HepG2 (cell line): ENCODE data around the gene PRPSAP1. TPM values are rescaled to one million over a fixed set of nuclear protein-coding genes. Genes with fewer than 3 reads are reported as not detected.
A peak's percentile ranks its signal among the peaks of the same experiment; 100 is the strongest.

Experiments used
- CBFB ChIP-seq: sonication (generic); formaldehyde crosslinking; IDR thresholded peaks from 2 replicates; pipeline ENCODE4 v1.4.0; 2020; ENCODE audit warnings: missing genetic modification reagents
- ELF4 ChIP-seq: sonication (generic); formaldehyde crosslinking; IDR thresholded peaks from 2 replicates; pipeline ENCODE4 v1.5.0; 2020; ENCODE audit warnings: missing genetic modification reagents, mild to moderate bottlenecking, moderate library complexity, borderline replicate concordance
- HINFP ChIP-seq: sonication (generic); formaldehyde crosslinking; IDR thresholded peaks from 2 replicates; pipeline ENCODE4 v1.4.0; 2020; ENCODE audit warnings: low read depth, mild to moderate bottlenecking, missing genetic modification reagents
- HOXA9 ChIP-seq: sonication (generic); formaldehyde crosslinking; IDR thresholded peaks from 2 replicates; pipeline ENCODE4 v1.8.1; 2022; ENCODE audit warnings: missing genetic modification reagents, mild to moderate bottlenecking, moderate library complexity, borderline replicate concordance
- IKZF4 ChIP-seq: sonication (generic); formaldehyde crosslinking; IDR thresholded peaks from 2 replicates; pipeline ENCODE4 v1.5.1; 2020; ENCODE audit warnings: borderline replicate concordance, mild to moderate bottlenecking, low read depth, missing genetic modification reagents; ENCODE audit errors: not compliant biosample characterization
- NFIB ChIP-seq: sonication (generic); formaldehyde crosslinking; IDR thresholded peaks from 2 replicates; pipeline ENCODE4 v1.9.0; 2021; ENCODE audit warnings: missing genetic modification reagents, mild to moderate bottlenecking, borderline replicate concordance
- PHF20 ChIP-seq: sonication (generic); formaldehyde crosslinking; IDR thresholded peaks from 2 replicates; pipeline ENCODE4 v1.5.0; 2020; ENCODE audit warnings: mild to moderate bottlenecking, missing genetic modification reagents
- RBFOX2 ChIP-seq: fragments of 200-400 bp; formaldehyde crosslinking; IDR thresholded peaks from 2 replicates; pipeline ENCODE4 v1.6.1; 2017; ENCODE audit warnings: low read depth, mild to moderate bottlenecking, low read length
- RELA ChIP-seq: sonication (generic); formaldehyde crosslinking; IDR thresholded peaks from 2 replicates; pipeline ENCODE4 v1.4.0; 2020; ENCODE audit warnings: missing genetic modification reagents
- RXRA ChIP-seq: sonication (generic); formaldehyde crosslinking; IDR thresholded peaks from 2 replicates; pipeline ENCODE4 v1.5.1; 2020; ENCODE audit warnings: missing genetic modification reagents
- SNAPC4 ChIP-seq: sonication (generic); formaldehyde crosslinking; IDR thresholded peaks from 2 replicates; pipeline ENCODE4 v1.4.0; 2020; ENCODE audit warnings: mild to moderate bottlenecking, missing genetic modification reagents
- SNAPC5 ChIP-seq: sonication (generic); formaldehyde crosslinking; IDR thresholded peaks from 2 replicates; pipeline ENCODE4 v1.8.1; 2023; ENCODE audit warnings: mild to moderate bottlenecking, missing genetic modification reagents, borderline replicate concordance
- THAP9 ChIP-seq: sonication (generic); formaldehyde crosslinking; IDR thresholded peaks from 2 replicates; pipeline ENCODE4; 2020; ENCODE audit warnings: missing genetic modification reagents, mild to moderate bottlenecking, borderline replicate concordance
- ZBTB7A ChIP-seq: sonication (generic); formaldehyde crosslinking; IDR thresholded peaks from 2 replicates; pipeline ENCODE4 v1.8.0; 2022; ENCODE audit warnings: mild to moderate bottlenecking, missing genetic modification reagents
- ZNF263 ChIP-seq: sonication (generic); formaldehyde crosslinking; IDR thresholded peaks from 2 replicates; pipeline ENCODE4 v1.4.0; 2020; ENCODE audit warnings: missing genetic modification reagents
- ZNF562 ChIP-seq: sonication (generic); formaldehyde crosslinking; IDR thresholded peaks from 2 replicates; pipeline ENCODE4 v1.8.0; 2022; ENCODE audit warnings: missing genetic modification reagents, borderline replicate concordance
- ZNF672 ChIP-seq: sonication (generic); formaldehyde crosslinking; IDR thresholded peaks from 2 replicates; pipeline ENCODE4 v1.8.1; 2022; ENCODE audit warnings: missing genetic modification reagents
- ZNF747 ChIP-seq: sonication (generic); formaldehyde crosslinking; IDR thresholded peaks from 2 replicates; pipeline ENCODE4 v1.8.1; 2023; ENCODE audit warnings: missing genetic modification reagents, mild to moderate bottlenecking, borderline replicate concordance
- polyA plus RNA-seq, 8 experiments: library from polyadenylated mRNA; depleted of rRNA in 3 of 8; stranded (reverse) in 7 of 8; unstranded in 1 of 8; fragments of >200 nt; fragmentation: Illumina TruSeq in 4 of 8; extraction: Trizol in 4 of 8; gene quantifications; 2 replicates each; pipeline versions ENCODE4 v1.2.1 to v1.2.3, GENCODE V29; 2011 to 2016; ENCODE audit warnings: low read depth in 4 of 8, missing spikeins in 1 of 8, mixed read lengths in 1 of 8; ENCODE audit not compliant: insufficient read depth in 1 of 8
- total RNA-seq, 5 experiments: library from RNA; depleted of rRNA; stranded (reverse); fragments of >200 nt; fragmentation: Illumina TruSeq; extraction: Trizol; gene quantifications; 2 replicates each; pipeline ENCODE4 v1.2.3, GENCODE V29; 2016; ENCODE audit warnings: low read depth in 1 of 5

The PRPSAP1 gene
- total and polyA plus RNA-seq, 2 of the 13 experiments (the other 11 are each of a cell fraction or from before 2014, with no cell fraction given): 91.1 to 314 TPM

GRCh38 chr17:76384987-76385891, 31.5 kb upstream of the PRPSAP1 start (continued):
- TF ChIP-seq ZNF747 (CRISPR knock-in tag) (peak; percentile 19; the same call in 1 of the 2 replicates), CBFB (CRISPR knock-in tag) (peak; percentile 2; the same call in 1 of the 2 replicates), HINFP (CRISPR knock-in tag) (no peak), HOXA9 (CRISPR knock-in tag) (peak; percentile 40; the same call in 1 of the 2 replicates), RELA (CRISPR knock-in tag) (no peak), ZBTB7A (CRISPR knock-in tag) (peak; percentile 1; the same call in 1 of the 2 replicates), IKZF4 (CRISPR knock-in tag) (peak; percentile 27), ZNF263 (CRISPR knock-in tag) (peak; percentile 13; the same call in 1 of the 2 replicates), PHF20 (CRISPR knock-in tag) (0 out of 2 replicates have a peak, but pooled peaks have one; percentile 5), RXRA (CRISPR knock-in tag) (no peak; the same call in 1 of the 2 replicates), SNAPC5 (0 out of 2 replicates have a peak, but pooled peaks have one; percentile 26), RBFOX2 (peak; percentile 38), ELF4 (CRISPR knock-in tag) (peak; percentile 16; the same call in 1 of the 2 replicates), SNAPC4 (peak; percentile 12; the same call in 1 of the 2 replicates), NFIB (CRISPR knock-in tag) (0 out of 2 replicates have a peak, but pooled peaks have one; percentile 68), THAP9 (CRISPR knock-in tag) (peak; percentile 0; the same call in 1 of the 2 replicates), ZNF672 (CRISPR knock-in tag) (0 out of 2 replicates have a peak, but pooled peaks have one; percentile 20), ZNF562 (CRISPR knock-in tag) (no peak)
